ENCODE measurements around the gene SUMF2. TPM values are rescaled to one million over a fixed set of nuclear protein-coding genes. Genes with fewer than 3 reads are reported as not detected.
"Not testable (repeated sequence)": the region's sequence is repeated elsewhere in the genome, so short reads cannot be mapped to it uniquely, and the experiment has no call there.

The SUMF2 gene
- total RNA-seq, 3 donors from 2014 or later (not counting 1 experiment from before 2014, with no cell fraction given): 130 to 147 (median 136) TPM

- peaks cover 4 to 18% of the 10 kb centered on the region in 2 donors for H3K4me1 Mint-ChIP-seq
- no peaks in the 10 kb centered on the region for H3K9me3 Mint-ChIP-seq
- Histone ChIP-seq H3K4me1 (ENCODE audit: control insufficient read depth, insufficient read depth, low read length) (peaks cover 24% of the 10 kb centered on the region), H3K27ac (ENCODE audit: low read length) (no peak overlapping the region), H3K27me3 (ENCODE audit: control insufficient read depth, insufficient read depth, low read length) (no peaks in the 10 kb centered on the region), H3K9me3 (ENCODE audit: control insufficient read depth, insufficient read depth, low read length) (no peaks in the 10 kb centered on the region), H3K4me3 (ENCODE audit: low read length) (no peak overlapping the region), H3K36me3 (ENCODE audit: control insufficient read depth, insufficient read depth, low read length) (no peaks in the 10 kb centered on the region)
- no peaks in the 10 kb centered on the region for H3K27me3 Mint-ChIP-seq (ENCODE audit: low read depth in 2 of 2)
- TF ChIP-seq CTCF (IDR thresholded peaks at IDR 0.05): no peak
- 100% methylated on average over 1 of the region's 1 CpG for WGBS (ENCODE audit: insufficient coverage)
- intact Hi-C loops (cut with micrococcal nuclease): no loop called here
- no peak overlapping the region for H3K27ac Mint-ChIP-seq
- ATAC-seq (no peak), DNase-seq (no peak)
- no peak overlapping the region for H3K4me3 Mint-ChIP-seq
- H3K36me3 Mint-ChIP-seq: no peaks in the 10 kb centered on the region
Observed at GRCh38 chr7:56048245-56048644, 15.8 kb upstream of the SUMF2 start.

GRCh38 chr7:56048763-56049162 is 15.3 kb upstream of the SUMF2 start:
- DNase-seq; H3K27me3 Mint-ChIP-seq (ENCODE audit: low read depth in 2 of 2); H3K9me3 Mint-ChIP-seq; H3K4me3 ChIP-seq (ENCODE audit: low read length); H3K27ac Mint-ChIP-seq; ATAC-seq; H3K9me3 ChIP-seq (ENCODE audit: control insufficient read depth, insufficient read depth, low read length); H3K27ac ChIP-seq (ENCODE audit: low read length); intact Hi-C loops (cut with micrococcal nuclease); H3K27me3 ChIP-seq (ENCODE audit: control insufficient read depth, insufficient read depth, low read length); H3K4me3 Mint-ChIP-seq; H3K36me3 ChIP-seq (ENCODE audit: control insufficient read depth, insufficient read depth, low read length); H3K36me3 Mint-ChIP-seq: not testable (repeated sequence)
- 84% methylated on average over 8 of the region's 8 CpGs for WGBS (ENCODE audit: insufficient coverage)
- peaks cover 4 to 18% of the 10 kb centered on the region in 2 donors for H3K4me1 Mint-ChIP-seq
- peaks cover 27% of the 10 kb centered on the region for H3K4me1 ChIP-seq (ENCODE audit: control insufficient read depth, insufficient read depth, low read length)

GRCh38 chr7:56051053-56051338 is 13.1 kb upstream of the SUMF2 start:
- no peaks in the 10 kb centered on the region for H3K9me3 ChIP-seq (ENCODE audit: control insufficient read depth, insufficient read depth, low read length)
- Mint-ChIP-seq H3K27ac (peak overlapping the region; percentile 83 to 93), H3K36me3 (no peaks in the 10 kb centered on the region), H3K4me1 (peaks cover 4 to 18% of the 10 kb centered on the region in 2 donors), H3K9me3 (no peaks in the 10 kb centered on the region), H3K27me3 (ENCODE audit: low read depth in 2 of 2) (no peaks in the 10 kb centered on the region), H3K4me3 (peak overlapping the region; percentile 88)
- DNase-seq: no peak
- peak overlapping the region; percentile 74 for H3K4me3 ChIP-seq (ENCODE audit: low read length)
- H3K27ac ChIP-seq (ENCODE audit: low read length): peak overlapping the region; percentile 71
- TF ChIP-seq CTCF (IDR thresholded peaks at IDR 0.05): no peak
- H3K4me1 ChIP-seq (ENCODE audit: control insufficient read depth, insufficient read depth, low read length): peaks cover 27% of the 10 kb centered on the region
- ATAC-seq: no peak
- peaks cover 20% of the 10 kb centered on the region for H3K36me3 ChIP-seq (ENCODE audit: control insufficient read depth, insufficient read depth, low read length)
- intact Hi-C loops (cut with micrococcal nuclease): loop anchor here (1.0 to 10.0 kb wide), 3 partner anchors 13 to 476 kb away; partner anchors contain the start of genes CHCHD2, SUMF2 and VOPP1
- no peaks in the 10 kb centered on the region for H3K27me3 ChIP-seq (ENCODE audit: control insufficient read depth, insufficient read depth, low read length)
- WGBS (ENCODE audit: insufficient coverage): 2% methylated on average over 9 of the region's 9 CpGs

- H3K27ac ChIP-seq (ENCODE audit: low read length): peak within 1 kb of the TSS; percentile 71
- no peaks in the 10 kb centered on the region for H3K9me3 ChIP-seq (ENCODE audit: control insufficient read depth, insufficient read depth, low read length)
- ATAC-seq: peak; percentile 94 to 98 (median 96)
- peak within 1 kb of the TSS; percentile 88 for H3K4me3 Mint-ChIP-seq
- peaks cover 27% of the 10 kb centered on the region for H3K4me1 ChIP-seq (ENCODE audit: control insufficient read depth, insufficient read depth, low read length)
- WGBS (ENCODE audit: insufficient coverage): under 1% methylated on average over 97 of the region's 97 CpGs
- TF ChIP-seq CTCF (IDR thresholded peaks at IDR 0.05): no peak
- peaks cover 26% of the 10 kb centered on the region for H3K36me3 ChIP-seq (ENCODE audit: control insufficient read depth, insufficient read depth, low read length)
- H3K27me3 Mint-ChIP-seq (ENCODE audit: low read depth in 2 of 2): no peaks in the 10 kb centered on the region
- H3K9me3 Mint-ChIP-seq: no peaks in the 10 kb centered on the region
- peaks cover 4 to 18% of the 10 kb centered on the region in 2 donors for H3K4me1 Mint-ChIP-seq
- intact Hi-C loops (cut with micrococcal nuclease): loop anchor here (1.0 to 10.0 kb wide), 3 partner anchors 13 to 477 kb away; partner anchors contain the start of genes CHCHD2, SUMF2 and VOPP1
- no peaks in the 10 kb centered on the region for H3K36me3 Mint-ChIP-seq
- no peaks in the 10 kb centered on the region for H3K27me3 ChIP-seq (ENCODE audit: control insufficient read depth, insufficient read depth, low read length)
- peak within 1 kb of the TSS; percentile 83 to 93 for H3K27ac Mint-ChIP-seq
- H3K4me3 ChIP-seq (ENCODE audit: low read length): peak within 1 kb of the TSS; percentile 74
- peak; percentile 86 to 94 for DNase-seq
Observed at GRCh38 chr7:56051339-56052191, 12.5 kb upstream of the SUMF2 start, which contains the start of the genes CCT6A and PSPH. Gene CCT6A, plus strand, starts transcription at chr7:56051765. Its CDS starts 84 bp downstream, at chr7:56051849. Gene PSPH, minus strand, starts transcription at chr7:56051444. Its CDS starts 30,232 bp downstream, at chr7:56021212.
